HS-5 (cell line): Measurements from ENCODE around the gene OR1F1.

Source experiments
- DNase-seq: peaks from one replicate; pipeline ENCODE4 v3.0.0-alpha.2; 2012; ENCODE audit warnings: low read depth

The OR1F1 gene

GRCh38 chr16:3249020-3249419, 61.0 kb downstream of the OR1F1 start:
- no peak for DNase-seq

GRCh38 chr16:3249451-3249850, 61.4 kb downstream of the OR1F1 start:
- DNase-seq: no peak

- no peak for DNase-seq
Observed at GRCh38 chr16:3252967-3253366, 65.0 kb downstream of the OR1F1 start.

- DNase-seq: no peak
Observed at GRCh38 chr16:3254309-3254708, 66.3 kb downstream of the OR1F1 start.
